ENCODE results near the gene C19orf38.

- no peak for TF ChIP-seq CTCF (IDR thresholded peaks at IDR 0.05; ENCODE audit: insufficient read depth, low read length)
- TF ChIP-seq, protein P1, sequence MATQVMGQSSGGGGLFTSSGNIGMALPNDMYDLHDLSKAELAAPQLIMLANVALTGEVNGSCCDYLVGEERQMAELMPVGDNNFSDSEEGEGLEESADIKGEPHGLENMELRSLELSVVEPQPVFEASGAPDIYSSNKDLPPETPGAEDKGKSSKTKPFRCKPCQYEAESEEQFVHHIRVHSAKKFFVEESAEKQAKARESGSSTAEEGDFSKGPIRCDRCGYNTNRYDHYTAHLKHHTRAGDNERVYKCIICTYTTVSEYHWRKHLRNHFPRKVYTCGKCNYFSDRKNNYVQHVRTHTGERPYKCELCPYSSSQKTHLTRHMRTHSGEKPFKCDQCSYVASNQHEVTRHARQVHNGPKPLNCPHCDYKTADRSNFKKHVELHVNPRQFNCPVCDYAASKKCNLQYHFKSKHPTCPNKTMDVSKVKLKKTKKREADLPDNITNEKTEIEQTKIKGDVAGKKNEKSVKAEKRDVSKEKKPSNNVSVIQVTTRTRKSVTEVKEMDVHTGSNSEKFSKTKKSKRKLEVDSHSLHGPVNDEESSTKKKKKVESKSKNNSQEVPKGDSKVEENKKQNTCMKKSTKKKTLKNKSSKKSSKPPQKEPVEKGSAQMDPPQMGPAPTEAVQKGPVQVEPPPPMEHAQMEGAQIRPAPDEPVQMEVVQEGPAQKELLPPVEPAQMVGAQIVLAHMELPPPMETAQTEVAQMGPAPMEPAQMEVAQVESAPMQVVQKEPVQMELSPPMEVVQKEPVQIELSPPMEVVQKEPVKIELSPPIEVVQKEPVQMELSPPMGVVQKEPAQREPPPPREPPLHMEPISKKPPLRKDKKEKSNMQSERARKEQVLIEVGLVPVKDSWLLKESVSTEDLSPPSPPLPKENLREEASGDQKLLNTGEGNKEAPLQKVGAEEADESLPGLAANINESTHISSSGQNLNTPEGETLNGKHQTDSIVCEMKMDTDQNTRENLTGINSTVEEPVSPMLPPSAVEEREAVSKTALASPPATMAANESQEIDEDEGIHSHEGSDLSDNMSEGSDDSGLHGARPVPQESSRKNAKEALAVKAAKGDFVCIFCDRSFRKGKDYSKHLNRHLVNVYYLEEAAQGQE (IDR thresholded peaks at IDR 0.05; ENCODE audit: insufficient replicate concordance, low read depth) = no peak
Observed at GRCh38 chr19:10881403-10882107, 33.3 kb downstream of the C19orf38 start.

All from HL-60 (cell line).